ENCODE results near the gene C20orf204.

The C20orf204 gene

GRCh38 chr20:64027981-64028685 is 7.8 kb upstream of the C20orf204 start:
- no peak for DNase-seq

- no peak for DNase-seq
These were observed 6.5 kb upstream of the C20orf204 start for GRCh38 chr20:64029293-64030117.

- DNase-seq, result no peak
These were observed 5.4 kb upstream of the C20orf204 start for GRCh38 chr20:64030371-64031134.

- DNase-seq, result no peak
These were observed 4.1 kb upstream of the C20orf204 start for GRCh38 chr20:64031822-64032314.

GRCh38 chr20:64032706-64033624 is 3.0 kb upstream of the C20orf204 start:
- peak; percentile 19 for DNase-seq

GRCh38 chr20:64033981-64034493 is 1.9 kb upstream of the C20orf204 start:
- no peak for DNase-seq

- DNase-seq, result no peak
These were observed 683 bp upstream of the C20orf204 start for GRCh38 chr20:64035066-64035932.

- DNase-seq, result no peak
These were observed 590 bp downstream of the C20orf204 start for GRCh38 chr20:64036346-64037198.

- no peak for DNase-seq
These were observed 1.2 kb downstream of the C20orf204 start for GRCh38 chr20:64037199-64037497.

GRCh38 chr20:64037498-64038213 is 1.7 kb downstream of the C20orf204 start:
- no peak for DNase-seq

- DNase-seq, result no peak
These were observed 2.2 kb downstream of the C20orf204 start for GRCh38 chr20:64038224-64038564.

GRCh38 chr20:64038565-64039292 is 2.7 kb downstream of the C20orf204 start:
- DNase-seq, result peak; percentile 80

GRCh38 chr20:64039293-64040160 is 3.5 kb downstream of the C20orf204 start:
- no peak for DNase-seq

- DNase-seq, result no peak
These were observed 4.5 kb downstream of the C20orf204 start for GRCh38 chr20:64040231-64041039.

GRCh38 chr20:64041040-64041780 is 5.2 kb downstream of the C20orf204 start:
- no peak for DNase-seq

GRCh38 chr20:64041781-64042053 is 5.7 kb downstream of the C20orf204 start:
- DNase-seq, result no peak

Measured in femur (tissue), 1 donor.